ENCODE results near the gene PRDM16.

Gene PRDM16

DNA sequence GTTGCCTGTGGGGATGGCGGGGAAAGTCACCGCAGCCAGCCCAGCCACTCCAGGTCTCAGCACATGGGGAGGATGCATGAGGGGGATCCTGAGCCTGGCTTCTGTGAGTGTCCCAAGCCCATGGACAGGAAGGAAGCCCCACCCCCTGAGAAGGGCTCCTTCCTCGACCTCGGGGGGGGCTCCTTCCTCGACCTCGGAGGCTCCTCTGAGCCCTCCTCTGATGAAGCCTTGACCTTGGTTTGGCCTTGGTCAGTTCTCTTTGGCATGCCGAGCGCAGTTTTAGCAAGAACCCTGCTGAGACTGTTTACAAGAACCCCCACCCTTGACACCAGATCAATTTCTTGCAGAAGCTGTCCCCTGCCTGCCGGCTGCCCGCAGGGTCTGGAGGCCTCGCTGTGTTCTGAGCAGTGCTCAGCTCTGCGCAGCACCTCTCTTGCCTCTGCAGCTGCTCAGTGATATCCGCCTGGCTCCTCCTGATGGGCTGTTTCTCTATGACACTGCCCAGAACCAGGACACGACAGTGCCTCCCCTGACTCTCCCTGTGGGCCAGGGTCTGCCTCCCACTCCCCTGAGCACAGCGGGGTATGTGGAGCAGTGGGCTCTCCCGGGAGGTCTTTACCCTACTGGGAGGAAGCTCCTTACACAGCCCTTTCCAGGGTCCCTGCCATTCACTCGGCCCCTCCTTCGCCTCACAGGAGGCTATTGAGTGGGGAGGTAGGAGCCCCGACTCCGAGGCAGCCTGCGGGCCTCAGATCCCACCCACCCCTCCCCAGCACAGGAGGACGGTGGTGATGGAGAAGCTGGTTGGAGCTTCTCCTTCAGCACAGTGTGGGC lies 32.3 kb upstream of the PRDM16 start:
- Mint-ChIP-seq H3K4me1 (ENCODE audit: low read depth in 2 of 2) (peaks cover 3 to 12% of the 10 kb centered on the region in 2 donors), H3K27ac (no peak overlapping the region), H3K27me3 (no peaks in the 10 kb centered on the region), H3K36me3 (ENCODE audit: insufficient read depth) (no peaks in the 10 kb centered on the region), H3K9me3 (no peaks in the 10 kb centered on the region), H3K4me3 (no peak overlapping the region)
- no peak for DNase-seq
- no peak for ATAC-seq (replicated peaks)

DNA sequence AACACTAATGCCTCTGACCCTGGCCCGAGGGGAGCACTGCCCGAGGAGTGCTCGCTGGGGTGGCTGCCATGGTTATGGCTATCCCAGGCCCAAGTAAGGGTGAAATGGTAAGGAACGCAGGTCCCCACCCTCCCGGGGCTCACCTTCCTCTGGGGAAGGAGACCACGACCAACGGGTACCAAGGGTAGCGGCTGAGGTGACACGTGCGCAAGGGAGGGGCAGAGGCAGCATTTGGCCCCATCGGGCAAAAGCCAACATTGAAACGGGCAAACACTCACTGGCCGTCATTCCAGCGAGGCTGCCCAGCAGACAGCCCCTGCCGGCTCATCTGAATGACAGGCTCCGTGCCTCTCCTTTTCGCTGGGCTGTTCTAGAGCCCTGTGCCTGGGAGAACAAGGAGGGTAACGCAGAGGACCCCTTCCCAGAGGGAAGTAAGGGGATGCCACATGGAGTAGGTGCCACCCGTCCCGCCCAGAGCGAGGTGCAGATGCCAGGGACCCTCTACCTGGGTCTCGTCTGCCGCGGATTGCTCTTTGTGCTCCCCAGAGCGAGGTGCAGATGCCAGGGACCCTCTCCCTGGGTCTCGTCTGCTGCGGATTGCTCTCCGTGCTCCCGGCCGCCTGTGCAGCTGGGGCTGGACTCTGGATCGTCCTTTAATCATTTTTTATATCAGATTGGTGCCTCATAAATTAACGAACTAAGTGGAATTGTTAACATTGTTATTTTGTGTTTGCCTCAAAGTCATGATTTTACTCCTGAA lies 31.5 kb upstream of the PRDM16 start:
- ATAC-seq (replicated peaks) (no peak), DNase-seq (no peak)
- Mint-ChIP-seq H3K27me3 (no peaks in the 10 kb centered on the region), H3K27ac (no peak overlapping the region), H3K9me3 (no peaks in the 10 kb centered on the region), H3K4me1 (ENCODE audit: low read depth in 2 of 2) (peaks cover 3 to 9% of the 10 kb centered on the region in 2 donors), H3K36me3 (ENCODE audit: insufficient read depth) (no peaks in the 10 kb centered on the region), H3K4me3 (no peak overlapping the region)

DNA sequence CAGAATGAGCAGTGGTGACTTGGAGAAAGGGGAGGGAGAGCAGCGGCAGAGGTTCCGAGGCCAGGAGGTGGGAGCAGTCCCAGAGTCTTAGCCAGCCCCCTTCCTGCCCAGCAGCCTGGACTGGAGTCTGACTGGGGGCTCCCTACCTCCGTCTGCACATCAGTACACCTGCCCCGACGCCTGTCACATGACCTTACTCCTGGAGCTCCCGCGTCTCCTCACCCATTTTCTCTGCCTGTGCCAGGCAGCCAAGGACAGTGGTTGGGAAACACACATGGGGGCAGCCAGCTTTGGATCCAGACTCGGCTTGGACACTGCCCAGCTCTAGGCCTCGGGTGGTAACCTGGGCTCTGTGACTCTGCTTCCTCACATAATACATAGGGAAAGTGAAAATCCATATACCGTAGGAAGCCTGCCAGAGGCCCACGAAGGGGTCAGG lies 30.9 kb upstream of the PRDM16 start:
- peaks cover 3 to 4% of the 10 kb centered on the region in 2 donors for H3K4me1 Mint-ChIP-seq (ENCODE audit: low read depth in 2 of 2)
- H3K4me3 Mint-ChIP-seq: no peak overlapping the region
- H3K27me3 Mint-ChIP-seq: no peaks in the 10 kb centered on the region
- ATAC-seq (replicated peaks) (no peak), DNase-seq (no peak)
- no peaks in the 10 kb centered on the region for H3K36me3 Mint-ChIP-seq (ENCODE audit: insufficient read depth)
- no peak overlapping the region for H3K27ac Mint-ChIP-seq
- H3K9me3 Mint-ChIP-seq: no peaks in the 10 kb centered on the region

DNA sequence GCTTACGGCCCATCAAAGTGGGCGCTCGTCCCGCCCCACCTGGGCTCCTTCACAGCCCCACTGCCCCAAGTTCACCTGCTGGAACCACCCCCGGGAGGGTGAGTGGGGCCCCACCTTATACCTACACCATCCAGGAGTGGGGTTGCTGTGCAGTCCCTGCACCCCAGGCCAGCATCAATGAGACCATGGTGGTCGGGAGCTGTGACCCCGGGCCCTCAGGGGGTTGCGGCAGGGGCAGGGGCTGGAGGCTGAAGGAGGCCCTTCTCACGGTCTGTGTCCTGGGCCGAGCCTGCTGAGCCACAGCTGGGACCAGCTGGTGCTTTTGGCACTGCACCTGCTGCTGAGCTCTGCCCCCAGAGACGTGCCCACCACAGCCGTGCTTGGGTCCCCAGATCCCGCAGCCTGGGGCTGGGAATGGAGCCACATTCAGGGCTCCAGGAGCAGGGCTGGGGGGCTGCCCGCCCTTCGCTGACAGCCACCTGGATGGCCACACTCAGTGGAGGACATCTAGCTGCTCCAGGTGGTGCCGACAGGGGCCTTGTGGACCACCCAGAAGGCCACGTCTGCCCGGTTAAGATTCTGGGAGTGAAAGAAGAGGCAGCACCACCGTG lies 30.3 kb upstream of the PRDM16 start:
- H3K4me1 Mint-ChIP-seq (ENCODE audit: low read depth in 2 of 2): peaks cover 0 to under 1% of the 10 kb centered on the region in 2 donors
- no peaks in the 10 kb centered on the region for H3K36me3 Mint-ChIP-seq (ENCODE audit: insufficient read depth)
- no peaks in the 10 kb centered on the region for H3K27me3 Mint-ChIP-seq
- no peaks in the 10 kb centered on the region for H3K9me3 Mint-ChIP-seq
- no peak for DNase-seq
- no peak overlapping the region for H3K27ac Mint-ChIP-seq
- H3K4me3 Mint-ChIP-seq: no peak overlapping the region
- no peak for ATAC-seq (replicated peaks)

DNA sequence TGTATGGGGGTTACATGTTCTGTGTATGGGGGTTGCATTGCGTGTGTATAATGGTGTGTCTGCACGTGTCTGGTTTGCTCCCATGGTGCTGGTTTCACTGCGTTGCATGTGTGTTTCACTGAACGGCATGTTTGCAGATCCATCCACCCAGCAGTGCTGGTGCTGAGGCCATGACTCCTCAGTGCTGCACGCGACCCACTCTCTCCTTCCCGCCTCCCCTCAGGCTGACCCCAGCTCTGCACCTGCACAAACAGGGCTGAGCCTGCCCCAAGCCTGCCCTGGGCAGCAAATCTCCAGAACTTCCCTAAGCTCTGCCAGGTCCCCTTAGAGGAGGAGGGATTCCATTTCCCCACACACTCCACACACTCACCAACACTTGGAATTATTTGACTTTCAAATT lies 29.0 kb upstream of the PRDM16 start:
- Mint-ChIP-seq H3K27ac (no peak overlapping the region), H3K9me3 (no peaks in the 10 kb centered on the region), H3K4me1 (ENCODE audit: low read depth in 2 of 2) (no peaks in the 10 kb centered on the region), H3K27me3 (peaks cover 8 to 11% of the 10 kb centered on the region in 2 donors), H3K4me3 (no peak overlapping the region), H3K36me3 (ENCODE audit: insufficient read depth) (no peaks in the 10 kb centered on the region)
- DNase-seq: no peak
- ATAC-seq (replicated peaks): no peak

DNA sequence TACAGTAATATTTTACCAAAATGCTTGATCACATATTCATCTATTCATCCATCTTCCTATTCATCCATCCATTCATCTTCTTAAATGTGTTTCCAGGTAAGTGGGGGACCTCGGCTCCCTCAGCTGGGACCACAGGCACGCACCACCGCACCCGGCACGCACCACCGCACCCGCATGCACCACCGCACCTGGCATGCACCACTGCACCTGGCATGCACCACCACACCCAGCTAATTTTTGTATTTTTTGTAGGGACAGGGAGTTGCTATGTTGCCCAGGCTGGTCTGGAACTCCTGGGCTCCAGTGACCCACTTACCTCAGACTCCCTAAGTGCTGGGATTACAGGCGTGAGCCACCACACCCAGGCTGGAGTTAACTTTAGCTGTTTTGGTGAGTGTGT lies 26.5 kb upstream of the PRDM16 start:
- ATAC-seq (replicated peaks): no peak
- no peak for DNase-seq
- Mint-ChIP-seq H3K27ac (no peak overlapping the region), H3K4me1 (ENCODE audit: low read depth in 2 of 2) (no peaks in the 10 kb centered on the region), H3K36me3 (ENCODE audit: insufficient read depth) (no peaks in the 10 kb centered on the region), H3K4me3 (no peak overlapping the region), H3K27me3 (peaks cover 14 to 16% of the 10 kb centered on the region in 2 donors), H3K9me3 (no peaks in the 10 kb centered on the region)

DNA sequence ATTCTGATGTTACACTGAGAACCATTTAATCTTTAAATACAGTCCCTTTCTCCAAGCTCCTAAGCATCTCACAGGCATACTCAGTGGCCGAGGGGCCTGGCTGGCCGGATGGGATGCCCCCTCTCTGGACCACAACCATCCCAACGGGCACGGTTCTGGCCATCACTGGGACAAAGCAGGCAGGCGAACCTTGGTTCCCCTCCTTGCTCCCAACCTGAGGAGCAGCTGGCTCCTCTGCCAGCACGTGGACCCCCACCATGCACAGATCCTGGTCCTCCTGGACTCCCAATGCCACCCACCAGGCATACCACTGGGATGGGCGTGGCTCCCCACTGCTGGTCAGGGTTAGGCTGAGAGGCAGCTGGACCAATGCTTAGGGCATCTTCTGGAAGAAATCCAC lies 19.8 kb upstream of the PRDM16 start:
- no peak overlapping the region for H3K27ac Mint-ChIP-seq
- H3K4me1 Mint-ChIP-seq (ENCODE audit: low read depth in 2 of 2): no peaks in the 10 kb centered on the region
- H3K9me3 Mint-ChIP-seq: no peaks in the 10 kb centered on the region
- H3K4me3 Mint-ChIP-seq: no peak overlapping the region
- DNase-seq: no peak
- ATAC-seq (replicated peaks): no peak
- no peaks in the 10 kb centered on the region for H3K36me3 Mint-ChIP-seq (ENCODE audit: insufficient read depth)
- peaks cover 30 to 48% of the 10 kb centered on the region in 2 donors for H3K27me3 Mint-ChIP-seq

DNA sequence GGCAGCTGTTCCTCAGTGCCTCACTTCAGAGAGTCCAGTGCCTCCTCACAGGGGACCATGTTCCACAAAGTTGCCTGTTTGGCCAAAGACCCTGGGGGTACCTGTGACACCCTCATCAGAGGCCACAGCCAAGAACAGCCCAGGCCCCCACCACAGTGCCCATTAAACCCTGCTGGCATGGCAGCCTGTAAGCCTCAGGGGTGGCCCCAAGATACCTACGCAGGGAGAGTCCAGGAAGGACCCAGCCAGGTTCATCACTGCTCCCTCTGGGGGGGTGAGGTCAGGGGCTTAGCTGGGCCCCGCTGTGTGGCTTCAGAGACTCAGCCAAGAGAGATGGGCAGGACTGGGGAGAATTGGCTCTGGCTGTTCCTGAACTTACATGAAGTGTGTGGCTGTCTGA lies 19.1 kb upstream of the PRDM16 start:
- H3K4me1 Mint-ChIP-seq (ENCODE audit: low read depth in 2 of 2): no peaks in the 10 kb centered on the region
- no peak overlapping the region for H3K27ac Mint-ChIP-seq
- H3K27me3 Mint-ChIP-seq: peaks cover 22 to 46% of the 10 kb centered on the region in 2 donors
- H3K36me3 Mint-ChIP-seq (ENCODE audit: insufficient read depth): no peaks in the 10 kb centered on the region
- ATAC-seq (replicated peaks) (no peak), DNase-seq (no peak)
- no peaks in the 10 kb centered on the region for H3K9me3 Mint-ChIP-seq
- H3K4me3 Mint-ChIP-seq: no peak overlapping the region

DNA sequence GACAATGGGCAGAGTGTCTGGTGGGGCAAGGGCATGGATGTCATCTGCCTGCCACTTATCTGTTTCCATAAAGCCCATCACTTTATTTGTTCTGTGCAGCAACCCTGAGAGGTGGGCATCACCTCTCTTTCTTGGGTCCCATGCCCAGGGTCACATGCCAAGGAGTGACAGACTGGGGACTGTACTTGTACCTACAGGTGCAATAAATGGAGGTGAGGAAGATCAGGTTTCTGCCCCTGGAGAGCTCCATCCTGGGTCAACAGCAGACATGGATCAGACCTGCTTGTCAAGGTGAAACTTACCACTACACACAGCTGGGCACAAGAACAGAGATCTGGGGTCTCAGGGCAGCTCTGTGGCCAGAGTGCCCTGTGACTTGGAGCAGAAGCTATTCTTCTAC lies 18.4 kb upstream of the PRDM16 start:
- Mint-ChIP-seq H3K9me3 (no peaks in the 10 kb centered on the region), H3K36me3 (ENCODE audit: insufficient read depth) (no peaks in the 10 kb centered on the region), H3K4me3 (no peak overlapping the region), H3K4me1 (ENCODE audit: low read depth in 2 of 2) (no peaks in the 10 kb centered on the region), H3K27me3 (peaks cover 20 to 43% of the 10 kb centered on the region in 2 donors), H3K27ac (no peak overlapping the region)
- DNase-seq (no peak), ATAC-seq (replicated peaks) (no peak)

DNA sequence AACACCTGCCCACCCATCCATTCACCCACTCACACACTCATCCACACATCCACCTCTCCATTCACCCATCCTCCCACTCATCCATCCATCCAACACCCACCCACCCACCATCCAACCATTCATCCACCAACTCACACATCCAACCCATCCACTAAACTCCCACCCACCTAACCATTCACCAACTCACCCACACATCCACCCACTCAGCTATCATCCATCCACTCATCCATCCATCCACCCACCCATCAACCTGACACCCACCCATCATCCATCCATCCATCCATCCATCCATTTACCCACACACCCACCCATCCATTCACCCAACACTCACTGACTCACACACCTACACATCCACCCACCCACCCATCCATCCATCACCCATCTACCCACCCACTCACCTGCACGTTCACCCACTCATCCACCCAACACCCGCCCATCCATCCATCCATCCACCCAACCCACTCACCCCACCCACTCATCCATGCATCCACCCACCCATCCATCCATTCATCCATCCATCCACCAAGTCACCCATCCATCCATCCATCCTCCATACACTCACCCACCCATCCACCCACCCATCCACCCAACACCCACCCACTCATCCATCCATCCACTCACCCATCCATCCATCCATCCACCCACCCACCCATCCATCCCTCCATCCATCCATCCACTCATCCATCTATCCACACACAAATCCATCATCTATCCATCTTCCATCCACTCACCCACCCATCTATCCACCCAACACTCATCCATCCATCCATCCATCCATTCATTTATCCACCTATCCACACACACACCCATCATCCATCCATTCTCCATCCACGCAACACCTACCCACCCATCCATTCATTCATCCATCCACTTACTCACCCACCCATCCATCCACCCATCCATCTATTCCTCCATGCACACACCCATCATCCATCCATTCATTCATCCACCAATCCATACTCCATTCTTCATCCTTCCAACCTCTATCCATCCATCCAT lies 17.4 kb upstream of the PRDM16 start:
- Mint-ChIP-seq H3K9me3 (no peaks in the 10 kb centered on the region), H3K4me1 (ENCODE audit: low read depth in 2 of 2) (no peaks in the 10 kb centered on the region), H3K4me3 (no peak overlapping the region), H3K36me3 (ENCODE audit: insufficient read depth) (no peaks in the 10 kb centered on the region), H3K27me3 (peaks cover 14 to 43% of the 10 kb centered on the region in 2 donors), H3K27ac (no peak overlapping the region)
- no peak for DNase-seq
- ATAC-seq (replicated peaks): no peak

DNA sequence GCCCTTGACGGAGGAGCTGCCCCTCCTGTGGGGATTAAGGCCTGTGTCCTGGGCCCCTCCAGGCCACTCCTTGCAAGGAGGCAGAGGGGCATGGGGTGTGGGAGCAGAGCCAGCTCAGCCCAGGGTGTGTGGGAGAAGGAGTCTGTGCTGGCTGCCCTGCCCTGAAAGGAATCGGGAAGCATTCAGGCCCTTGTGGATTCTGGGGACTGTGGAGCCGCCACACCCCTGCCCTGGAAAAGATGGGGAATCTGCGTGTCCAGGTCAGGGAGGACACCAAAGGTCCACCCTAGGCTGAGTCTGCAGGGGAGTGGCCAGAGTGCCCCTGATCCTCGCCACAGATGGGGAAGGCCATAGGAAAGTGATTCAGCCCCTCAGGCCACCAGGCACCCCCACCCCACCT lies 16.5 kb upstream of the PRDM16 start:
- no peaks in the 10 kb centered on the region for H3K4me1 Mint-ChIP-seq (ENCODE audit: low read depth in 2 of 2)
- DNase-seq: no peak
- H3K27ac Mint-ChIP-seq: no peak overlapping the region
- no peak for ATAC-seq (replicated peaks)
- no peaks in the 10 kb centered on the region for H3K9me3 Mint-ChIP-seq
- no peak overlapping the region for H3K4me3 Mint-ChIP-seq
- H3K36me3 Mint-ChIP-seq (ENCODE audit: insufficient read depth): no peaks in the 10 kb centered on the region
- peaks cover 14 to 43% of the 10 kb centered on the region in 2 donors for H3K27me3 Mint-ChIP-seq

DNA sequence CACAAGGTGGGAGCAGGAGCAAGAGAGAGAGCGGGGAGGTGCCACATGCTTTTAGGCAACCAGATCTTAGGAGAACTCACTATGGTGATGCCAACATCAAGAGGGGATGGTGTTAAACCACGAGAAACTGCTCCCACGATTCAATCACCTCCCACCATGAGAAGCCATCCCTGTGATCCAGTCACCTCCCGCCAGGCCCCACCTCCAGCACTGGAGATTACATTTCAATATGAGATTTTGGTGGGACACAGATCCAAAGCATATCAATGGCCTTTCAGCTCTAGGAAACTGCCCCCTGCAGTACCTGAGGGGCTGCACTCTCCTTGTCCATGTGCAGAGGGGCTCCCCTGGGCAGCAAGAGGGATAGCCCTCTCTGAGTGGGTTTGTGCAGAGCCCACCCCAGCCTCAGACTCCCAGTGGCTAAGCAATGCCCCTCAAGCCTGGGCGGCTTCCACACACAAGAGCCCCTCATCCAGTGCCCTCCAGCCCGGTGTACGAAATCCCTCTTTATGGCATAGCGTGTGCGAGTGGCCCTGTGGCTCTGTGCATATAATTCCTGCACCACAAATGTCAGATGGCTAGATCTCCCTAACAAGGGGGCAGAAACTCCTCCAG lies 15.5 kb upstream of the PRDM16 start:
- Mint-ChIP-seq H3K4me3 (no peak overlapping the region), H3K27ac (no peak overlapping the region), H3K9me3 (no peaks in the 10 kb centered on the region), H3K4me1 (ENCODE audit: low read depth in 2 of 2) (no peaks in the 10 kb centered on the region), H3K36me3 (ENCODE audit: insufficient read depth) (no peaks in the 10 kb centered on the region), H3K27me3 (peaks cover 21 to 48% of the 10 kb centered on the region in 2 donors)
- DNase-seq (no peak), ATAC-seq (replicated peaks) (no peak)
